ENCODE measurements around the gene LMBR1L. TPM values are rescaled to one million over a fixed set of nuclear protein-coding genes. Genes with fewer than 3 reads are reported as not detected.

Gene LMBR1L
- total and polyA plus RNA-seq, 2 of the 13 experiments (the other 11 are each of a cell fraction or from before 2014, with no cell fraction given): 12.2 to 65.9 TPM

GRCh38 chr12:49089821-49090773 is 20.6 kb downstream of the LMBR1L start (continued):
- TF ChIP-seq ZNF142 (CRISPR knock-in tag; IDR thresholded peaks at IDR 0.05) (peak; percentile 88), ZNF784 (CRISPR knock-in tag; IDR thresholded peaks at IDR 0.05; ENCODE audit: borderline replicate concordance) (no peak), RFXAP (CRISPR knock-in tag; IDR thresholded peaks at IDR 0.05; ENCODE audit: borderline replicate concordance) (no peak), SUZ12 (IDR thresholded peaks at IDR 0.05; ENCODE audit: low read depth, low read length) (no peak), JUN (CRISPR knock-in tag; IDR thresholded peaks at IDR 0.05) (no peak), ZNF687 (CRISPR knock-in tag; IDR thresholded peaks at IDR 0.05) (peak; percentile 23; the same call in 1 of the 2 replicates), PRDM4 (CRISPR knock-in tag; IDR thresholded peaks at IDR 0.05; ENCODE audit: borderline replicate concordance) (no peak), ZNF639 (CRISPR knock-in tag; conservative IDR thresholded peaks at IDR 0.05) (no peak), CTCF (CRISPR knock-in tag; IDR thresholded peaks at IDR 0.05) (peak; percentile 44)
